Hematopoietic multipotent progenitor cell (in vitro differentiated cells): ENCODE data around the gene MEGF10. TPM values are rescaled to one million over a fixed set of nuclear protein-coding genes. Genes with fewer than 3 reads are reported as not detected.

Source experiments
- DNase-seq, 3 donors: peaks; one replicate each; pipeline ENCODE4 v3.0.0-alpha.2; 2011 to 2015; ENCODE audit warnings: low read depth in 2 of 3, low spot score in 2 of 3
- total RNA-seq: library from RNA; depleted of rRNA; stranded (reverse); fragments of >200 nt; gene quantifications from one replicate; pipeline ENCODE4 v1.2.3, GENCODE V29; 2012

Gene MEGF10
- total RNA-seq, 1 donor = 0.27 TPM

DNA sequence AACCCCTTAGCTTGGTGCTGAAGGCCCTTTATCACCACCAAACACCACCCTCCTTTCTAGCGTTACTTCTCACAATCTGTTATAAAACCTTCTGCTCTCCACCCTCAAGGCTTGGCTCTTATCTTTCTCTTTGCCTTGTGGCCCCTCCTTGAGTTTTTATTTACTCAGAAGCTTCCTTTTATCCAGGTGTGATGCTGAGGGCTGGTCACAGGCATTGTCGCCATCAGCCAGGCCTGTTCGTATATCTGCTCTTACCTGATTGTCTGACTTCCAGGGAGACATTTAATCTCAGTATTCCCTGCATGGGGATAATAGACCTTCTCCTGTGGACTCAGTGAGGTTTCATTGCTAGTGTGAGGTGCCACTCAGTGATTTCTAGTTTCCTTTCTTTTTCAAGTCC, 34.2 kb downstream of the MEGF10 start:
- DNase-seq = no peak

DNA sequence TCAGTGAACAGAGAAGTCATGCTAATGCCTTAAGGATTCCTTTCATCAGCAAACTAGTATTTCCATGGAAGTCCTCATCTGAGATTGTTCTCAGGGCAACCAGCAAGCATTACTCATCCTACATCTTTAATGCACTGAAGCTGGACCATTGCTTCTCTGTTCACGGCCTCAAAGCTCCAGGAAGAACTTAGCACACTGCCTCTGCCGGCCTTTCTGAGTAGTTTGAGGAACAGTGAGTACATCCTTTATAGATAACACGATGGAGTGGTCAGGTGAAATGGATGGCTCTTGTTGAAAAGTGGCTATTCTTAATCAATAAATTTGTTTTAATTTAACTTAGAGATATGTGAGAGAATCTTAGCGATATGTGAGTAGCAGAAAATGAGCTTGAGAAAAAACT, 35.8 kb downstream of the MEGF10 start:
- DNase-seq = no peak

DNA sequence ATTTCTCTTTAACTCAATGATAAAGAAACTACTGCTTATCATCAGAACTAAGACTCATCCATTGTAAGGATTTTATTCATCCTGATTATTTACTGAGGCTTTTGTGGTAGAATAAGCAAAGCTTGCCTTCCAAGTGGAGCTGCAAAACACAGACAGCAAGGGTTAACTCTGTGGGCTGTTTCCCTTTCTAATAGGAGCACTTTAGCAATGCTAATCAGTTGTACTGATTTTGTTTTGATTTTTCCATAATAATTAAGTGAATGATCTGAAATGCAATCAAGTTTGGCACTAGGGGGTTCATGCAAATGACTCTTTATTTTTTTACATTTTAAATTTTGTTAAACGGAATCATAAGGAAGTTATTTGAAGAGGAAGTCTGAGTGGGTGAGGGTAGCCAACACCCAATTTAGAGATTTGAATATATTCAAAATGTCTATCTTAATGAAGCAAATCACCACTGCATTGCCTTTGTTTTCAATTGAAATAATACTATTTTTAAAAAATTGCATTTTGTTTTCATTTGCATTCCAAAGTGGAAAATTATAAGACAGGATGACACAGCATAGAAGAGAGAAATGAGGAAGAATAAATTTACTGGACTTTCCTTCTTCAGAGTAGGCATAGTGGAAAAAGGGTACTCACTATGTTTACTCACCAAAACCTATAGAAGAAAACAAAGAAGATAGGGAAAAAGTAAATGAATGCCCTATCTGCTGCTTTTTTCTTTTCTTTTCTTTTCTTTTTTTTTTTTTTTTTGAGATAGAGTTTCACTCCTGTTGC, 36.6 kb downstream of the MEGF10 start:
- no peak for DNase-seq

DNA sequence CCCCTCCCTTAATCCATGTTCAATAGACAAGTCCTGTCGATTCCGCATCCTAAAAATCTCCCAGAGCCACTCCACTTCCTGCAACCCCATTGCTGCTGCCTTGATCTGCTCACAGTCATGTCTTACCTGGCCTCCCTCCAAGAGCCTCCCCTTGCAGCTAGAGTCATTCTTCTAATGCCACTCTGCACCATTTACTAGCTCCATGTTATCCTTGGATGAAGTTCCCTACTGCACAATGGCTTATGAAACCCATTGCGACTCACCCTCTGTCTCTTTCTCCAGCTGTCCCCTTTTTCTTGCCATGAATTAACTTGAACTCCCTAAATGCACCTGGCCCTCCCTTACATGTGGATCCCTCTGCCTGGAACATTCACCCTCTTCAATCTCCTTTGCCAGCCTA, 39.5 kb downstream of the MEGF10 start:
- DNase-seq = no peak

DNA sequence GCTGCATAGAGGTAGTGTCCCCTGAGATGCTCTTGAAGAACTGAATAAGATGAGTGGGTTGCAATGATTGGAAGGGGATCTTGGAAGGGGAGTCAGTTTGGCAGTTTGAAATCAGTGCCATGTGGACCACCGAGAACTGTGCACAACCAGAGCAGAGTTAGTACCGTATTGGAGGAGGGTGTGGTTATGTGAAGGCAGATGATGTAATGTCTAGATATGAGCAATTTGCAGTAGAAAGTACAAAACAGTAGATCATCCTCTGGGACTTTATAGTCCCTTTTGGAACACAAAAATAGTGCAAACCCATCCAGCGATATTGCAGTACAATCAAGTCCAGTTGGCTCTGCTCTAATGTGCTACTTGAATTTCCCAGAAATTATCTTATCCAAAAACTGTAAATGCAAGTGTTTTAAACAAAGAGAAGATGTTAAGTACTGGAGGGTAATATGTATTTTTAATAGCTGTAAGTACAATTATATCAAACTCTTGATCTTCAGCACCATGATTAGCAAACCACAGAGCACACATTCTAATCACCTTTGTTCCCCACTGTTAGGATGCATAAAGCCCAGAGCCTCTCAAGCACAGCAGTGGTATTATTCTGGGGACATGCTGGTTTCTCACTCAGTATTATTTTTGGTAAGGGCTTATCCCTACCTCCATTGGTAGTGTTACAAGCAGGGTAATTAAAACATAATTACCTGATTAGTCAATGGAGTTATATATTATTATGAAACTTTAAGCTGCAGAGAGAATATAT, 41.5 kb downstream of the MEGF10 start:
- no peak for DNase-seq

DNA sequence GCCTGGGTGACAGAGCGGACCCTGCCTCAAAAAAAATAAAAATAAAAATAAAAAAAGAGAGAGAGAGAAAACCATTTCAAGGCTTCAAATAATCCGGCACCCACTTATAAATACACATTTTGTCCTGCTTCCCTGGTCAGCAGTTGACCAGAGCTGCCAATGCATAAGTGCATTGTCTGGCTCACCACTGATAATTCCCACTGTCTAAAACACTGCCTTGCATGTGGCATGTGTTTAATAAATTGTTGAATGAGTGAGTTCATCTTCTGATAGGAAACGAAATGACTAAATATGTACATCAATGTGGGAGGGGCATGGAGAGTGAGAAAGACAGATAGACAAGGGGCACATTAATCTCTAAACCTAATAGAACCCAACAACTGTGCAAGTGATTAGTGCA, 42.9 kb downstream of the MEGF10 start:
- no peak for DNase-seq

DNA sequence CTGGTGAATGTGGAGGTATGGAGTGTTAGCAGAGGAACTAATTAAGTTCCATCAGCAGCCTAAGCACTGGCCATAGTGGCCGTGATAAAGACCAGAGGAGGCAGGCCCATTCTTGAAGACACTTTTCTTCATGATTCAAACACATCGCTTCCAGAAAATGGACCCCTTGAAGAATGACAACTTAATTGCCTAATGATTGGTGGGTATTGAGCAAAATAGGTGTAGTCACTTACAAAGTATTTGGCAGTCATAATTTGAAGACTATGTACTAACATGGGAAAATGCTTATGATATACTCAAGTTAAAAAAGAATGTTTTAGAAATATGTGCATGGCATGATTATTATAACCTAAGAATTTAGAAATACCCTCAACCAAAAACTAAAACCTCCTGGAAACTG, 44.8 kb downstream of the MEGF10 start:
- no peak for DNase-seq

DNA sequence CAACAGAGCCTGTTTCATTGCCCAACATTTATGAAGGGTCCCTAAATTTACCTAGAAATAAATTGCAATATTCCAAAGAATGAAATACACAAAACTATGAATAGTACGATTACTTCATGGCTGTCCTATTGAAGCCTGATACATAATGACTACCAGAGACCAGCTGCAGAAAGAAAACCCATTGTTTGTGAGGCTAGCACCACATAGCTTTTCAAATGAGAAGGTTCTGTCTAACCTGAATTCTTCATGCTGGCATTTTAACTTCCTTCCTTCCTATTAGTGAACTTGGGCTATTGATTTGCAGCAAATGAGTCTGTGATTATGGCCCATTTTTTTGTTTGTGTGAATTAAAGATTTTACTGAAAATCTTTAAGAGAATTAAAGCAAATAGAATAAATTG, 47.3 kb downstream of the MEGF10 start:
- no peak for DNase-seq

DNA sequence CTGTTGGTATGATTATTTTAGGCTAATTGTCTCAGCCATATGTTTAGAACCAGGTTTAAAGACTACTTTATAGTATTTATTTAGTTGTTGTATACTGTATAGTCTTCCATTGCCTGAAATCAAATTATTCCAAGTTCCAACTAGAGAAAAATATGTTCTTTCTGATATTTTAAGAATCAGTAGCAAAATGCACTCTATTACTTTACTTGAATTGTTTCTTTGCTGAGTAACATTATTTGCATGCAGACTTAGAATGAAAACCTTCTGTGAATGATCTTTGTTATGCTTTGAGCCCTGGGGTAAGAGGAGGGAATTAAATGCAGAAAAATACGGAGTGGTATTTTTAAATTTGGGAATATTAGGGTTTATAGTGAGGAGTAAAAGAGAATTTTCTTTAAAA, 47.9 kb downstream of the MEGF10 start:
- no peak for DNase-seq

DNA sequence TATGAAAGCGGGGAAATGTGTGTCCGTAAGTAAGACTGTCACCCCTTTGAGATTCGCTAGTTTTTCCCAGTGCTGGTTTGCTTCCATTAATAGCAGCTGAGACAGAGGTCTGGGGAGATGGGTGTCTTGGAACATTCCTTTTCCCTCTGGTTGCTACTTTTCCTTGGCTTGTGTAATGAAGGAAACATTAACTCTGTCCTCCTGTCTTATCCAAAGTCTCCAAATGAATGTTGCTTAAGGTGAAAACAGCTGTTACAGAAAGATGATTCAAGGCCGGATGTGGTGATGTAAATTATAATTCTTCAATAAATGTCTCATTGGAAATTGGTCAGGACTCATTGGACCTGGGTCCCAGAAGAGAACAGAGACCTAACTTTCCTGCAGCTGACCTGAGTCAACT, 50.0 kb downstream of the MEGF10 start:
- no peak for DNase-seq

DNA sequence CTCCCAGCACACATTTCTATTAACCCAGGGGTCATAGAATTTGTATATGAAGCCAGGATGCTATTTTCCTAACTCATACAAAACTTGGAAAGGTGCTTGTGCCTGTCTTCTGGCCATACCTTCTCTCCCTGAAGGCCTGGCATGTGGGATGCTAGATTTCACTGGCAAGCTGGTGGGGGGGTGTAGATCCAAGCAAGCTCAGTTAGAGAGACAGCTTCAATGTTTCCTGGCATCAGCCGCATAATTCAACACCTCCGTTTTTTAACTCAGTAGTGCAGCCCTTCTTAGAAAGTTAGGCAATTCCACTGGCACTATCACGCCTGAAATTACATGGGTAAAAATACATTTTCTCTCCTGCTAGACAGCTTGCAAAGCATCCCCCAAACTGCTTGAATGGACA, 51.8 kb downstream of the MEGF10 start:
- no peak for DNase-seq

DNA sequence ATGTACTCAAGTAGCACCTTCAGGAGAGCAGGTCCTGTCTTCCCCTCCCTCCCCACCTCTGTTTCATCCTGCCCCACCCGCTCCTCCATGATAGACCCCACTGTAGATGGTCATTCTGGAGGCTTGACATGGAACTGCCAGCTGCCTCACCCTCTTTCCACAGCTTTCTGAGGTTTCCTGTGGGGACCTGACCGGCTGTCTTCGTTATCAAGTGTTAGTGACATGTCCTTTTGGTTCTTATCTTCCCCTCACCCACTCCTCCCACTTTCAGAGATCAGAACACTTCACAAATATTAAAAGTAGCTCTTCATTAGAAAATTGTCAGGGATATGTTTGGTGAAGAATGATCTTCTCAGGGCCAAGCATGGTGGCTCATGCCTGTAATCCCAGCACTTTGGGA, 52.7 kb downstream of the MEGF10 start:
- no peak for DNase-seq

DNA sequence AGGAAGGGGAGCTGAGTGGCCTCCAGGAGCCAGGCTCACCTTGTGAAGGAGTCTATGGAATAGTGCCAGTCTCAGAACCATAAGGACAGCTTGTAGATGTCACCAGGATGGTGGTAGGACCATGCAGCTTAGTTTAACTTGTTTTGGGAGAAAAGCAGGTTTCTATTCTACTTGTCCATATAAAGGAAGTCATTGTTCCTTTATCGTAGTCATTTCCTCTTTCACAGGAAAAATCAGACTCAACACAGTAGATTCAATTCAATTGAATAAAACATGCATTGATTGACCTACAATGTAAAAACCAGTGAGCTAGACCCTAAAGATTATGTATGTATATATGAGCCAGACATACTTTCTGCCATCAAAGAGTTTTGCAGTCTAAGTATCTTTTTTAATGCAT, 53.3 kb downstream of the MEGF10 start:
- no peak for DNase-seq

DNA sequence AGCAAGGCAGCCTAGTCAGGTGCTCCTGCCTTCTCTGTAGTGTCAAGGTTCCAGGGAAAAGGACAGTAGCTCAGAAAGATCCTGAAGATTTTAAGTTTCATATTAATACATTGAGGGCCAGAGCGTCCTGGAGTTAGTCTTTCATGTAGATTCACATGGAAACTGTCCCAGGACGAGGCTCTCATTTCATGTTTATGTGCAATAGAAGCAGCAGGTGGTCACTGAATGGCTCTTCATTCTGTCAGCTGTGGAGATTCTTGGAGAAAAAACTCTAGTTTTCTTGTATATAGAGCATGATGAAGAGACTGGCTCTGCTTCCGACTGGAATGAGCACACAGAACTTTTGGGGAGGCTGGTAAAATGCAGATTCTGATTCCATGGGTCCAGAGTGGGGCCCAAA, 54.3 kb downstream of the MEGF10 start:
- no peak for DNase-seq

DNA sequence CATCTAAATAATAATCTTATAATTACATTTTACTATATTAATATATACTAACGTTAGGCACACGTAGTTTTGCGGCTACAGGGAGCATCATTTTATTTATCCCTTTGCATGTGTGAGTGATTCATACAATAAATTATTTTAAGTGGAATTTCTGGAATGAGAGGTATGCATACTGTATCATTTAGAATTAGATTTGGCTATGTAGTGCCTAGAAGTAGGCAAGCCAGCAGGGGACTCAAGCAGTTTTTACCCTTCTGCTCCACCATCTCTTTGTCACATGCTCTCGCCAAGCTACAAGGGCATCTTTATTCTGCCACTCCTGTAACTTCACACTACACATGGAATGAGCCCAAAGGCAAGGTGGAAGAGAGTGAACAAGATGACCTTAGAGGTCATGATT, 60.8 kb downstream of the MEGF10 start:
- no peak for DNase-seq

DNA sequence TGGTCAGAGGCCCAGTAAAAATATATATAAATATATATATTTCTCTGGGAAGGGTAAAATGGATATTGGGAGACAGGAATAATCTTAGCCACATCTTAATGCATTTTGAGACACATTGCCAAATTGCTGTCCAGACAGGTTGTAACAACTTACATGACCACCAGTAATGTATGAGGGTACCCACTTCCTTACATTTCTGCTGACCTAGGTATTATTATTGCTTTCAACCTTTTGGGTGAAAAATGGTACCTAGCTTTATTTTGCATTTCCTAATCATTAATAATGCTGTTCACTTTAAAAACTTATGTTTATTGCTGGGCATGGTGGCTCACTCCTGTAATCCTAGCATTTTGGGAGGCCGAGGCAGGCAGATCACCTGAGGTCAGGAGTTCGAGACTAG, 61.5 kb downstream of the MEGF10 start:
- DNase-seq = no peak

DNA sequence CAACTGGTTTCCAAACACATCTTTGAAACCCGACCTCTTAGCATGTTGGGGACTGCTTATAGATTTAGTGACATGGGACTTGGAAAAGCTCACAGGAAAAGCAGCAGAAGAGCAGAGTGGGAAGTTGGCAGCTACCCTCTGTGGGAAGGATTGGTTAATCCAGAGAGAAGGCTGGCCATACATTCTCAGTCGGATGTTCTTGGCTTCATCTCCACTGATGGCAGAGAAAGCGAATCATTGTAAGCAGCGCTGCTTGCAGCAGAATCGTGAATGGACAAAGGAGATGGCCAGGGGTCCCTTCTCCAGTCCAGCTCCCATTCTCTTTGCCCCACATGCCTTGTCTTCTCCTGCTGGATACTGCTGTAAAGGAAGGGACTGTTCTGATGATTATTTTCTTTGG, 62.7 kb downstream of the MEGF10 start:
- no peak for DNase-seq

DNA sequence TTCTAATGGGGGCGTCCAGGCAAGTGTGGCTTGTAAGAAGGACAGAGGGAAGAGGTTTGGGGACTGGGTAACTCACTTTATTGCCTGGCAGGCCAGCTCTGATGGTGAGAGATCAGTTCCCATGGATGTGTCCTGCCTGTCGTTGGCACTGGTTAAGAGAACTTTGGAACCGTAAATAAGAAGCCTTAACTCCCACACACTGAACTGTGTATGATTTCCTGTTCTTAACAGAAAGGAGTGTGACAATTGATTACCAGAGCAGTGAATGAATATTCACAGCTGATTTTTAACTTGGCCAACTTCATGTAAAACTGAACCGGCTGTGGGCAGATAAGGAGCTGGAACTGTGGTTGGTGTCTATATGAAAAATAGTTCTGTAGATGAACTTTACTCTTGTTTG, 63.2 kb downstream of the MEGF10 start:
- DNase-seq = no peak

DNA sequence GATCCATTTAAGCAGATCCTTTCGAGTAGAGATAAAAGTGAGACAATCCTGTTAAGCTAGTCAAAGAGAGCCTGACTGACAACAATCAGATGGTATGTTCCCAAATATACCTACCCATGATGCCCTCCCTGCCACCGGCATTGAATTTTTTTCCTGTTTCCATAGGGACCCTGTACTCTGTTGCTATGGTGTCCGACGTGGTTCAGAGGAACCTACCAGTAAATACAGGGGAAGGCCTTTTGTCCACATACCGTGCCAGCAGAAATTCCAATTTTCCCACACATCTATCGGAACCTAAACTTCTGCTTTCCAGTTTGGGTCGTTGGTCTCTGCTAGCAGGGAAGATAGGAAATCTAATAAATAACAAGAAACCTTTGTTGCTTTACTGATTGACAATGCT, 64.7 kb downstream of the MEGF10 start:
- DNase-seq = no peak

DNA sequence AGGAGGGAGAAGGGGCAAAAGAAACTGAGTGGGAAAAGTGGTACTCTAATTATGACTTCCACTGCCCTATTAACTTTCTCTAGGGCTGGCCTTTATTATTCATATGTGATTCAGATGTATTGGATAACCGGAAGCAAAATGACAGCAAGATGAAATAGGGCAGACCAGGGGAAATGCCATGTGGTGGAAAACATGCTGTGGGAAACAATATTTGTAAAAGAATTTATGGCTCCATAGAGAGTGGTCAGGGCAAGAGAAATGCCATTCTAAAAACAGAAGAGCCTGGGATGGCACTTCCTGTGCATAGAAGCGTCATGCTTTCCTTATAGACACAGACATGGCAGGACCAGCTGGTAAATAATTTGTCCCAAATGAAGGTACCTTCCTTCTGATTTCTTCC, 67.7 kb downstream of the MEGF10 start:
- no peak for DNase-seq

DNA sequence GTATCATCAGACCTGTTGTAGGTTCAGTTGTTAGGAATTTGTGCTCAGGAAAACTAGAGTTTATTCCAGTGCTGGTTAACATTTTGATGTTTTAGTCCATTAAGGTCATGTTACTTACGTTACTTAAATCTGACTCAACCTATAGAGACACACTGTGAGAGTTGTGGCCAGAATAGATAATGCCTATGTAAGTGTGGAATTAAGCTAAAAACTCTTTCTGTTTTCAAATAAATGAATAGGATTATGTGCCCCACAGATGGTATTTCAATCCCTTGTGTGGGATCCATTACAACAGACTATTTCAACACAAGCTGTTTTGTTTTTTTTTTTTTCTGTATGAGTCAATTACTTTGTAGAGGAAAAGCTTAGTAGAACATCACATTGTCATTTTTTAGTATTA, 68.1 kb downstream of the MEGF10 start:
- DNase-seq = no peak

DNA sequence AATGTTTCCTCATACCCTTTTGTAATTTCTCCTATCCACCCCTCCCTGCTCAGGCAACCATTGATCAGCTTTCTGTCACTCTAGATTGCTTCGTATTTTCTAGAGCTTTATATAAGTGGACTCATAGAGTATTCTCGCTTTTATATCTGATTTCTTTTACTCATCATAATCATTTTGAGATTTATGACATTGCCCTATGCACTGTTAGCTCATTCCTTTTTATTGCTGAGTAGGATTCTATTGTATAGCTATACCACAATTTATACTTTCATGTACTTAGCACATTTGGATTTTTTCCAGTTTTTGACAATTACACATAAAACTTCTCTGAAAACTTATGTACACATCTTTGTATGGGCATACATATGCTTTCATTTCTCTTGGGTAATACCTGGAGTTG, 68.9 kb downstream of the MEGF10 start:
- no peak for DNase-seq

DNA sequence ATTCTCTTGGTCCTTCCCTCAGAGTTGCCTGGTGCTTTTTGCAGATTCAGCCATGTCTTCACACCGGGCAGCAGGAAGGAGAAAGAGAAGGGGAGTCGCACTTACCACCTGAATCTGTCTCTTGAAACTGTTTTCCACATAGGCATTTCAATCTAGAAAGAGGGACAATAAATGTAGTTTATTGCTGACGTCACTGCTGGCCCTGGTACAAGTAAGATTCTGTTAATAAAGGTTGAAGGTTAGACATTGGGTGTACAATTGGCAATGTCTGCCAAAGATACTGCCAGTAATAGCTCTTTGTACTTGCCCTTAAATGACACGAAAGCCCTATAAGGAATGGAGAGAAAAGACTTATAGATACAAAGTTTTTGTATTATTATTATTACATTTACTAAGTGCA, 72.8 kb downstream of the MEGF10 start:
- DNase-seq = no peak
